ENCODE measurements around the gene BRAT1. TPM values are rescaled to one million over a fixed set of nuclear protein-coding genes. Genes with fewer than 3 reads are reported as not detected.
"Not testable (repeated sequence)": the region's sequence is repeated elsewhere in the genome, so short reads cannot be mapped to it uniquely, and the experiment has no call there.

Gene BRAT1
- total and polyA plus RNA-seq, 7 experiments from 2014 or later, result 23.4 to 58.9 (median 37.0) TPM

GRCh38 chr7:2564970-2565540 lies 9.7 kb upstream of the BRAT1 start:
- Histone ChIP-seq H3K36me3 (ENCODE audit: control insufficient read depth in 2 of 3, insufficient read depth in 3 of 3, low read length in 3 of 3) (no peaks in the 10 kb centered on the region), H3K27me3 (ENCODE audit: control insufficient read depth in 2 of 2, insufficient read depth in 2 of 2, low read length in 2 of 2) (no peaks in the 10 kb centered on the region), H3K9me3 (ENCODE audit: control insufficient read depth in 2 of 3, low read length in 3 of 3) (no peaks in the 10 kb centered on the region), H3K4me1 (ENCODE audit: control insufficient read depth in 2 of 2, insufficient read depth in 2 of 2, low read length in 2 of 2) (peaks cover 0 to 2% of the 10 kb centered on the region in 2 donors), H3K27ac (ENCODE audit: low read depth, low read length) (no peak overlapping the region), H3K4me3 (ENCODE audit: low read length) (no peak overlapping the region)
- ATAC-seq (no peak), DNase-seq (no peak)
- peaks cover 10 to 17% (median 14%) of the 10 kb centered on the region in 7 donors for H3K4me1 Mint-ChIP-seq
- H3K36me3 Mint-ChIP-seq, result peaks cover 0 to 6% (median 4%) of the 10 kb centered on the region in 5 donors
- peak overlapping the region in 2 of 9 donors; percentile 12 to 56 for H3K27ac Mint-ChIP-seq
- ChIA-PET CTCF (no interaction called here), POLR2A (no interaction called here)
- no peaks in the 10 kb centered on the region for H3K27me3 Mint-ChIP-seq
- intact Hi-C loops (cut with micrococcal nuclease), result no loop called here
- H3K9me3 Mint-ChIP-seq, result no peaks in the 10 kb centered on the region
- H3K4me3 Mint-ChIP-seq, result no peak overlapping the region

DNA sequence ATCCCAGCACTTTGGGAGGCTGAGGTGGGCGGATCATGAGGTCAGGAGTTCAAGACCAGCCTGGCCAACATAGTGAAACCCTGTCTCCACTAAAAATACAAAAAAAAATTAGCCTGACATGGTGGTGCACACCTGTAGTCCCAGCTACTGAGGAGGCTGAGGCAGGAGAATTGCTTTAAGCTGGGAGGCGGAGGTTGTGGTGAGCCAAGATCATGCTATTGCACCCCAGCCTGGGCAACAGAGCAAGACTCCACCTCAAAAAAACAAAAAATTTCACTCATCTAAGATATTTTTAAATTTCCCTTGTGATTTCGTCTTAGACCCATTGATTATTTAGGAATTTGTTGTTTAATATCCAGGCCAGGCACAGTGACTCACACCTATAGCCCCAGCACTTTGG lies 8.6 kb upstream of the BRAT1 start:
- peaks cover 12 to 20% (median 16%) of the 10 kb centered on the region in 7 donors for H3K4me1 Mint-ChIP-seq
- H3K4me3 ChIP-seq (ENCODE audit: low read length); H3K27me3 Mint-ChIP-seq; ATAC-seq; POLR2A ChIA-PET; H3K27me3 ChIP-seq (ENCODE audit: control insufficient read depth in 2 of 2, insufficient read depth in 2 of 2, low read length in 2 of 2); H3K27ac ChIP-seq (ENCODE audit: low read depth, low read length); H3K36me3 ChIP-seq (ENCODE audit: control insufficient read depth in 2 of 3, insufficient read depth in 3 of 3, low read length in 3 of 3); H3K27ac Mint-ChIP-seq; H3K9me3 Mint-ChIP-seq; CTCF ChIA-PET; H3K36me3 Mint-ChIP-seq; H3K4me1 ChIP-seq (ENCODE audit: control insufficient read depth in 2 of 2, insufficient read depth in 2 of 2, low read length in 2 of 2); intact Hi-C loops (cut with micrococcal nuclease); H3K9me3 ChIP-seq (ENCODE audit: control insufficient read depth in 2 of 3, low read length in 3 of 3); H3K4me3 Mint-ChIP-seq; DNase-seq: not testable (repeated sequence)

DNA sequence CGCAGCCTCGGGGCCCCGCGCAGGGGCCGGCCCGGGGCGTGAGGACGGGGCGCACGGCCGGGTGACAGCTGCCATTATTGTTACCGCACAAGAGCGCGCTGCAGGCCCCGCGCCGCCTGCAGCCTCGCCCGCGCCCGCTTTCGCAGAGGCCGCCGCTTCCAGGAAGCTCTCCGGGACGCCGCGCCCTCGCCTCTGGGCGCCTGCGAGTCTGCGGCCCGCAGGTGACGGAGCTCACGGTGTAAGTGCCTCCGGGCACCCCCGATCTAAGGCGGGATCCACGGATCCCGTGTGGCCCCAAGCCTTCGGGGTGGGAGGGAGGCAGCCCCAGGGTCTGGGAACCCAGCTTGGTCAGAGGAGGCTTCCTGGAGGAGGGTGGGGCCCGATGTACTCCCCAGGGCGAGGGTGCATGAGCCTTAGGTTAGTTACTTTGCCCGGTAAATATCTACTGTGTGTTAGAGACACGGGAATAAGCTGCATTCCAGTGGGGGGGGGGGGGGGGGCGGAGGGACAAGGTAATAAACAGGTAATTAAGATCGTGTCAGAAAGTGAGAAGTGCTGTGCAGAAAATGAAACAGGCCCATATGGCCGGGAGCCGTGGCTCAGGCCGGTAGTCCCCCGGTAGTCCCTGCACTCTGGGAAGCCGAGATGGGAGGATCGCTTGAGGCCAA lies 4.1 kb upstream of the BRAT1 start:
- no peaks in the 10 kb centered on the region for H3K9me3 Mint-ChIP-seq
- Histone ChIP-seq H3K4me1 (ENCODE audit: control insufficient read depth in 2 of 2, insufficient read depth in 2 of 2, low read length in 2 of 2) (peaks cover 4 to 15% of the 10 kb centered on the region in 2 donors), H3K36me3 (ENCODE audit: control insufficient read depth in 2 of 3, insufficient read depth in 3 of 3, low read length in 3 of 3) (peaks cover 0 to 7% (median 0%) of the 10 kb centered on the region in 3 experiments), H3K4me3 (ENCODE audit: low read length) (peak overlapping the region; percentile 63), H3K27ac (ENCODE audit: low read depth, low read length) (peak overlapping the region; percentile 77), H3K9me3 (ENCODE audit: control insufficient read depth in 2 of 3, low read length in 3 of 3) (no peaks in the 10 kb centered on the region), H3K27me3 (ENCODE audit: control insufficient read depth in 2 of 2, insufficient read depth in 2 of 2, low read length in 2 of 2) (no peaks in the 10 kb centered on the region)
- peak overlapping the region; percentile 41 to 89 (median 74) for H3K4me3 Mint-ChIP-seq
- no peaks in the 10 kb centered on the region for H3K36me3 Mint-ChIP-seq
- peak overlapping the region in 3 of 9 donors; percentile 14 to 68 (median 38) for H3K27ac Mint-ChIP-seq
- POLR2A ChIA-PET, result interaction anchor here (0.8 to 1.1 kb wide), 6 partner anchors 29 to 60 kb away, joined by 3 to 5 read pairs (median 3); no protein-coding TSS in a partner anchor
- no peaks in the 10 kb centered on the region for H3K27me3 Mint-ChIP-seq
- DNase-seq (no peak), ATAC-seq (no peak)
- CTCF ChIA-PET, result no interaction called here
- intact Hi-C loops (cut with micrococcal nuclease), result loop anchor here (1.0 to 10.0 kb wide), 10 partner anchors 40 to 1025 kb away; partner anchors contain the start of genes TTYH3 (in 2 of the 2), CHST12 (in 1 of the 2), EIF3B (in 1 of the 2) and GNA12 (in 1 of the 2)
- peaks cover 0 to 26% (median 23%) of the 10 kb centered on the region in 7 donors for H3K4me1 Mint-ChIP-seq

- POLR2A ChIA-PET, result interaction anchor here (0.7 to 1.3 kb wide), 5 partner anchors 28 to 48 kb away, joined by 3 to 4 read pairs (median 3); no protein-coding TSS in a partner anchor
- peaks cover 5 to 32% (median 29%) of the 10 kb centered on the region in 7 donors for H3K4me1 Mint-ChIP-seq
- peak within 1 kb of the TSS; percentile 77 for H3K27ac ChIP-seq (ENCODE audit: low read depth, low read length)
- CTCF ChIA-PET, result no interaction called here
- peak; percentile 78 to 98 (median 84) for DNase-seq
- peaks cover 11 to 22% of the 10 kb centered on the region in 2 donors for H3K4me1 ChIP-seq (ENCODE audit: control insufficient read depth in 2 of 2, insufficient read depth in 2 of 2, low read length in 2 of 2)
- H3K36me3 Mint-ChIP-seq, result peaks cover 0 to 3% (median 0%) of the 10 kb centered on the region in 5 donors
- no peaks in the 10 kb centered on the region for H3K9me3 ChIP-seq (ENCODE audit: control insufficient read depth in 2 of 3, low read length in 3 of 3)
- no peaks in the 10 kb centered on the region for H3K27me3 ChIP-seq (ENCODE audit: control insufficient read depth in 2 of 2, insufficient read depth in 2 of 2, low read length in 2 of 2)
- H3K4me3 Mint-ChIP-seq, result peak within 1 kb of the TSS; percentile 70 to 89 (median 78)
- peak; percentile 66 for ATAC-seq
- intact Hi-C loops (cut with micrococcal nuclease), result loop anchor here (1.0 to 10.0 kb wide), 10 partner anchors 39 to 1024 kb away; partner anchors contain the start of genes TTYH3 (in 2 of the 2), CHST12 (in 1 of the 2), EIF3B (in 1 of the 2) and GNA12 (in 1 of the 2)
- H3K27me3 Mint-ChIP-seq, result no peaks in the 10 kb centered on the region
- H3K4me3 ChIP-seq (ENCODE audit: low read length), result peak within 1 kb of the TSS; percentile 63
- H3K36me3 ChIP-seq (ENCODE audit: control insufficient read depth in 2 of 3, insufficient read depth in 3 of 3, low read length in 3 of 3), result peaks cover 0 to 7% (median 0%) of the 10 kb centered on the region in 3 experiments
- H3K27ac Mint-ChIP-seq, result peak within 1 kb of the TSS in 7 of 9 donors; percentile 14 to 92 (median 31)
- H3K9me3 Mint-ChIP-seq, result no peaks in the 10 kb centered on the region
These were observed 3.4 kb upstream of the BRAT1 start, which contains the start of gene IQCE for GRCh38 chr7:2558629-2559282. Gene IQCE, plus strand, starts transcription at chr7:2558979. Its CDS starts 203 bp downstream, at chr7:2559182.

- Mint-ChIP-seq H3K4me3 (peak overlapping the region; percentile 77 to 92 (median 88)), H3K36me3 (peaks cover under 1 to 6% (median 4%) of the 10 kb centered on the region in 5 donors), H3K27ac (peak overlapping the region; percentile 48 to 88 (median 79)), H3K9me3 (no peaks in the 10 kb centered on the region), H3K4me1 (peaks cover 26 to 48% (median 33%) of the 10 kb centered on the region in 7 donors), H3K27me3 (no peaks in the 10 kb centered on the region)
- Histone ChIP-seq H3K27me3 (ENCODE audit: control insufficient read depth in 2 of 2, insufficient read depth in 2 of 2, low read length in 2 of 2) (no peaks in the 10 kb centered on the region), H3K36me3 (ENCODE audit: control insufficient read depth in 2 of 3, insufficient read depth in 3 of 3, low read length in 3 of 3) (peaks cover 0 to 14% (median 4%) of the 10 kb centered on the region in 3 experiments), H3K27ac (ENCODE audit: low read depth, low read length) (peak overlapping the region; percentile 100), H3K9me3 (ENCODE audit: control insufficient read depth in 2 of 3, low read length in 3 of 3) (no peaks in the 10 kb centered on the region), H3K4me1 (ENCODE audit: control insufficient read depth in 2 of 2, insufficient read depth in 2 of 2, low read length in 2 of 2) (peaks cover 15 to 16% of the 10 kb centered on the region in 2 donors), H3K4me3 (ENCODE audit: low read length) (peak overlapping the region; percentile 77)
- ChIA-PET CTCF (interaction anchor here (0.6 kb wide), 1 partner anchor 156 kb away, joined by 3 read pairs; no protein-coding TSS in a partner anchor), POLR2A (interaction anchor here (0.6 to 3.6 kb wide), 4 partner anchors 24 to 44 kb away, joined by 3 to 18 read pairs (median 6); no protein-coding TSS in a partner anchor)
- intact Hi-C loops (cut with micrococcal nuclease), result loop anchor here (1.0 to 10.0 kb wide), 14 partner anchors 24 to 1095 kb away; partner anchors contain the start of genes EIF3B (in 2 of the 2), TTYH3 (in 2 of the 2), GNA12 (in 1 of the 2) and GRIFIN (in 1 of the 2)
- DNase-seq (no peak), ATAC-seq (no peak)
These were observed 638 bp downstream of the BRAT1 start for GRCh38 chr7:2554661-2555111.

Data from naive thymus-derived CD4-positive, alpha-beta T cell (primary cell).